ENCODE results near the gene CSRP3.

The CSRP3 gene

GRCh38 chr11:19201737-19202605, at the start of gene CSRP3:
Gene CSRP3, minus strand, starts transcription at chr11:19201983. Its CDS starts 9,535 bp downstream, at chr11:19192448.
- DNase-seq (ENCODE audit: low read depth): no peak

GRCh38 chr11:19251577-19251976, 49.8 kb upstream of the CSRP3 start:
- no peak for DNase-seq (ENCODE audit: low read depth)

- no peak for DNase-seq (ENCODE audit: low read depth)
Measured at GRCh38 chr11:19246816-19247215, 45.0 kb upstream of the CSRP3 start.

- DNase-seq (ENCODE audit: low read depth): no peak
Measured at GRCh38 chr11:19245351-19245750, 43.6 kb upstream of the CSRP3 start.

- no peak for DNase-seq (ENCODE audit: low read depth)
Measured at GRCh38 chr11:19244621-19245020, 42.8 kb upstream of the CSRP3 start.

- DNase-seq (ENCODE audit: low read depth): no peak
Measured at GRCh38 chr11:19244084-19244483, 42.3 kb upstream of the CSRP3 start.

GRCh38 chr11:19243613-19244012, 41.8 kb upstream of the CSRP3 start:
- DNase-seq (ENCODE audit: low read depth): no peak

- no peak for DNase-seq (ENCODE audit: low read depth)
Measured at GRCh38 chr11:19243143-19243542, 41.4 kb upstream of the CSRP3 start.

GRCh38 chr11:19242179-19242932, 40.6 kb upstream of the CSRP3 start:
- DNase-seq (ENCODE audit: low read depth): peak; percentile 3

GRCh38 chr11:19241260-19242178, 39.7 kb upstream of the CSRP3 start:
- DNase-seq (ENCODE audit: low read depth): peak; percentile 62

- peak; percentile 91 for DNase-seq (ENCODE audit: low read depth)
Measured at GRCh38 chr11:19240420-19241259, 38.9 kb upstream of the CSRP3 start, which contains the start of gene E2F8. Gene E2F8, minus strand, starts transcription at chr11:19240945. Its CDS starts 824 bp downstream, at chr11:19240121.

- DNase-seq (ENCODE audit: low read depth): no peak
Measured at GRCh38 chr11:19239039-19239438, 37.3 kb upstream of the CSRP3 start.

GRCh38 chr11:19237813-19238212, 36.0 kb upstream of the CSRP3 start:
- DNase-seq (ENCODE audit: low read depth): no peak

GRCh38 chr11:19237381-19237780, 35.6 kb upstream of the CSRP3 start:
- no peak for DNase-seq (ENCODE audit: low read depth)

- DNase-seq (ENCODE audit: low read depth): no peak
Measured at GRCh38 chr11:19234231-19234817, 32.5 kb upstream of the CSRP3 start.

- DNase-seq (ENCODE audit: low read depth): no peak
Measured at GRCh38 chr11:19232910-19233503, 31.2 kb upstream of the CSRP3 start.

- DNase-seq (ENCODE audit: low read depth): no peak
Measured at GRCh38 chr11:19229671-19230070, 27.9 kb upstream of the CSRP3 start.

GRCh38 chr11:19228968-19229367, 27.2 kb upstream of the CSRP3 start:
- DNase-seq (ENCODE audit: low read depth): no peak

- DNase-seq (ENCODE audit: low read depth): no peak
Measured at GRCh38 chr11:19226378-19227195, 24.8 kb upstream of the CSRP3 start.
